ENCODE results near the gene STK11IP. TPM values are rescaled to one million over a fixed set of nuclear protein-coding genes. Genes with fewer than 3 reads are reported as not detected.

The STK11IP gene
- total RNA-seq, 1 experiment from 2014 or later, result 45.0 TPM

- no peaks in the 10 kb centered on the region for H3K9me3 ChIP-seq (ENCODE audit: control insufficient read depth in 1 of 2, insufficient read depth in 1 of 2, low read depth in 1 of 2, low read length in 2 of 2)
- H4K20me1 ChIP-seq (ENCODE audit: insufficient read depth), result no peaks in the 10 kb centered on the region
- H3K4me3 ChIP-seq (replicated peaks in 1 of 2; ENCODE audit: low read depth in 1 of 2, low read length in 2 of 2), result no peak overlapping the region
- intact Hi-C loops (cut with micrococcal nuclease), result no loop called here
- no peak for DNase-seq (ENCODE audit: low read depth, low spot score)
- ChIA-PET RAD21 (ENCODE audit: low non-redundant PET in 1 of 2, low total read pairs in 2 of 2, uncharacterized antibody in 2 of 2, unreplicated experiment in 2 of 2) (no interaction called here), POLR2A (no interaction called here), CTCF (no interaction called here)
- H3K9me2 ChIP-seq (ENCODE audit: insufficient read depth), result no peaks in the 10 kb centered on the region
- no peaks in the 10 kb centered on the region for H3K27me3 ChIP-seq (ENCODE audit: insufficient read depth, low read length)
- H3K36me3 ChIP-seq (ENCODE audit: control insufficient read depth in 1 of 2, insufficient read depth in 2 of 2, low read length in 2 of 2), result no peaks in the 10 kb centered on the region
- H2AFZ ChIP-seq (ENCODE audit: low read depth, low read length, poor library complexity, severe bottlenecking), result no peak overlapping the region
- no peaks in the 10 kb centered on the region for H3K4me1 ChIP-seq (ENCODE audit: control insufficient read depth in 1 of 2, insufficient read depth in 2 of 2, low read length in 2 of 2)
- BruUV-seq (replicated peaks), result no TSS peak
- H3K79me2 ChIP-seq (ENCODE audit: insufficient read depth, low read length), result no peaks in the 10 kb centered on the region
- H3K4me2 ChIP-seq (ENCODE audit: low read length), result no peak overlapping the region
- ATAC-seq, result no peak
- TF ChIP-seq, protein P1, sequence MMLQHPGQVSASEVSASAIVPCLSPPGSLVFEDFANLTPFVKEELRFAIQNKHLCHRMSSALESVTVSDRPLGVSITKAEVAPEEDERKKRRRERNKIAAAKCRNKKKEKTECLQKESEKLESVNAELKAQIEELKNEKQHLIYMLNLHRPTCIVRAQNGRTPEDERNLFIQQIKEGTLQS (IDR thresholded peaks at IDR 0.05), result no peak
- TF ChIP-seq YY1 (IDR thresholded peaks at IDR 0.05; ENCODE audit: extremely low read depth, insufficient replicate concordance, low read depth, low read length) (no peak), CBX3 (IDR thresholded peaks at IDR 0.05; ENCODE audit: low read depth) (no peak), SRF (IDR thresholded peaks at IDR 0.05; ENCODE audit: low read depth) (no peak), ZNF274 (IDR thresholded peaks at IDR 0.05; ENCODE audit: low read depth, low read length) (no peak), EZH2 (IDR thresholded peaks at IDR 0.05) (no peak), POLR2A (IDR thresholded peaks at IDR 0.05; ENCODE audit: borderline replicate concordance, extremely low read depth, insufficient read depth, insufficient read length) (no peak), POLR2AphosphoS5 (IDR thresholded peaks at IDR 0.05; ENCODE audit: low read depth, low read length) (no peak), TCF7L2 (IDR thresholded peaks at IDR 0.05; ENCODE audit: borderline replicate concordance, extremely low read depth, insufficient read depth, insufficient read length) (no peak), RAD21 (IDR thresholded peaks at IDR 0.05; ENCODE audit: low read depth) (no peak), ZFX (IDR thresholded peaks at IDR 0.05) (no peak), ELF1 (IDR thresholded peaks at IDR 0.05; ENCODE audit: borderline replicate concordance, low read depth) (no peak), FOSL1 (IDR thresholded peaks at IDR 0.05; ENCODE audit: low read depth) (no peak), JUND (IDR thresholded peaks at IDR 0.05) (no peak), SP1 (IDR thresholded peaks at IDR 0.05; ENCODE audit: low read depth) (no peak)
- TF ChIP-seq, protein P2, sequence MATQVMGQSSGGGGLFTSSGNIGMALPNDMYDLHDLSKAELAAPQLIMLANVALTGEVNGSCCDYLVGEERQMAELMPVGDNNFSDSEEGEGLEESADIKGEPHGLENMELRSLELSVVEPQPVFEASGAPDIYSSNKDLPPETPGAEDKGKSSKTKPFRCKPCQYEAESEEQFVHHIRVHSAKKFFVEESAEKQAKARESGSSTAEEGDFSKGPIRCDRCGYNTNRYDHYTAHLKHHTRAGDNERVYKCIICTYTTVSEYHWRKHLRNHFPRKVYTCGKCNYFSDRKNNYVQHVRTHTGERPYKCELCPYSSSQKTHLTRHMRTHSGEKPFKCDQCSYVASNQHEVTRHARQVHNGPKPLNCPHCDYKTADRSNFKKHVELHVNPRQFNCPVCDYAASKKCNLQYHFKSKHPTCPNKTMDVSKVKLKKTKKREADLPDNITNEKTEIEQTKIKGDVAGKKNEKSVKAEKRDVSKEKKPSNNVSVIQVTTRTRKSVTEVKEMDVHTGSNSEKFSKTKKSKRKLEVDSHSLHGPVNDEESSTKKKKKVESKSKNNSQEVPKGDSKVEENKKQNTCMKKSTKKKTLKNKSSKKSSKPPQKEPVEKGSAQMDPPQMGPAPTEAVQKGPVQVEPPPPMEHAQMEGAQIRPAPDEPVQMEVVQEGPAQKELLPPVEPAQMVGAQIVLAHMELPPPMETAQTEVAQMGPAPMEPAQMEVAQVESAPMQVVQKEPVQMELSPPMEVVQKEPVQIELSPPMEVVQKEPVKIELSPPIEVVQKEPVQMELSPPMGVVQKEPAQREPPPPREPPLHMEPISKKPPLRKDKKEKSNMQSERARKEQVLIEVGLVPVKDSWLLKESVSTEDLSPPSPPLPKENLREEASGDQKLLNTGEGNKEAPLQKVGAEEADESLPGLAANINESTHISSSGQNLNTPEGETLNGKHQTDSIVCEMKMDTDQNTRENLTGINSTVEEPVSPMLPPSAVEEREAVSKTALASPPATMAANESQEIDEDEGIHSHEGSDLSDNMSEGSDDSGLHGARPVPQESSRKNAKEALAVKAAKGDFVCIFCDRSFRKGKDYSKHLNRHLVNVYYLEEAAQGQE (IDR thresholded peaks at IDR 0.05; ENCODE audit: low read depth), result no peak
- TF ChIP-seq, protein P3, sequence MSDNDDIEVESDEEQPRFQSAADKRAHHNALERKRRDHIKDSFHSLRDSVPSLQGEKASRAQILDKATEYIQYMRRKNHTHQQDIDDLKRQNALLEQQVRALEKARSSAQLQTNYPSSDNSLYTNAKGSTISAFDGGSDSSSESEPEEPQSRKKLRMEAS (IDR thresholded peaks at IDR 0.05), result no peak
- H3K27ac ChIP-seq (ENCODE audit: low read depth, low read length), result no peak overlapping the region
- H3K9ac ChIP-seq (ENCODE audit: low read length), result no peak overlapping the region
Observed at GRCh38 chr2:219565130-219566080, 32.3 kb upstream of the STK11IP start.

All from HCT116 (cell line).